IMR-90 (cell line): ENCODE data around the gene ZDHHC1. TPM values are rescaled to one million over a fixed set of nuclear protein-coding genes. Genes with fewer than 3 reads are reported as not detected.

Experiments used
- ATAC-seq: fragments of 200-7000 bp; cut with Tn5 transposase; 2 replicates; pipeline ENCODE4 v1.9.1; 2020; ENCODE audit warnings: low read depth, mild to moderate bottlenecking, moderate library complexity
- BruUV-seq: library from RNA; stranded (reverse); fragments of 400-500 nt; replicated peaks from 2 replicates; lab custom pipeline; 2021; lab: Mats Ljungman, UMichigan
- CTCF ChIA-PET: fragments of 300-600 bp; formaldehyde crosslinking; extraction: SDS; loops from one replicate; lab custom pipeline; 2021; ENCODE audit warnings: antibody characterized with exemption; lab: Yijun Ruan, JAX
- POLR2A ChIA-PET: fragments of 300-600 bp; sonication (Branson Sonifier 250); formaldehyde crosslinking; loops from one replicate; lab custom pipeline; 2022; ENCODE audit warnings: antibody characterized with exemption; ENCODE audit not compliant: unreplicated experiment; lab: Charles Lee
- DNase-seq: peaks from one replicate; pipeline ENCODE4 v3.0.0; 2013
- H2AFZ ChIP-seq: replicated peaks from 2 replicates; pipeline ENCODE3; 2013; ENCODE audit warnings: low read length, mild to moderate bottlenecking; ENCODE audit not compliant: poor library complexity
- H2AK5ac ChIP-seq: 2 replicates; pipeline ENCODE4 v1.6.1; 2013; ENCODE audit warnings: low read depth, low read length, inconsistent platforms
- H2AK9ac ChIP-seq: replicated peaks from 2 replicates; pipeline ENCODE3; 2013; ENCODE audit warnings: mild to moderate bottlenecking, low read depth, low read length, moderate library complexity; ENCODE audit not compliant: poor library complexity
- H2BK120ac ChIP-seq: 2 replicates; pipeline ENCODE4 v1.6.1; 2013; ENCODE audit warnings: low read depth, low read length, inconsistent platforms
- H2BK15ac ChIP-seq: 3 replicates; pipeline ENCODE4 v1.6.1; 2013; ENCODE audit warnings: low read depth, low read length, inconsistent platforms
- H2BK20ac ChIP-seq: 2 replicates; pipeline ENCODE4 v1.6.1; 2013; ENCODE audit warnings: low read depth, mild to moderate bottlenecking, inconsistent platforms, low read length, moderate library complexity
- H2BK5ac ChIP-seq: 2 replicates; pipeline ENCODE4 v1.6.1; 2013; ENCODE audit warnings: mild to moderate bottlenecking, low read depth, low read length, inconsistent platforms; ENCODE audit not compliant: poor library complexity, severe bottlenecking
- H3K14ac ChIP-seq: replicated peaks from 2 replicates; pipeline ENCODE4 v1.6.1; 2013; ENCODE audit warnings: low read depth, low read length, inconsistent platforms
- H3K18ac ChIP-seq: 2 replicates; pipeline ENCODE4 v1.6.1; 2013; ENCODE audit warnings: low read depth, low read length, control low read depth
- H3K23ac ChIP-seq: 2 replicates; pipeline ENCODE4 v1.6.1; 2013; ENCODE audit warnings: low read depth, low read length, inconsistent platforms
- H3K27ac ChIP-seq: 2 replicates; pipeline ENCODE4 v1.5.1; 2013; ENCODE audit warnings: mild to moderate bottlenecking, control low read depth, low read length; ENCODE audit not compliant: insufficient read depth
- H3K27me3 ChIP-seq: 2 replicates; pipeline ENCODE4 v1.6.1; 2013; ENCODE audit warnings: low read length; ENCODE audit not compliant: control insufficient read depth, insufficient read depth
- H3K36me3 ChIP-seq: 2 replicates; pipeline ENCODE4 v1.6.1; 2013; ENCODE audit warnings: low read length, mixed read lengths; ENCODE audit not compliant: control insufficient read depth, insufficient read depth
- H3K4ac ChIP-seq: 2 replicates; pipeline ENCODE4 v1.6.1; 2013; ENCODE audit warnings: low read depth, low read length, inconsistent platforms
- H3K4me1 ChIP-seq: 2 replicates; pipeline ENCODE4 v1.6.1; 2013; ENCODE audit warnings: low read length, mixed read lengths; ENCODE audit not compliant: control insufficient read depth, insufficient read depth
- H3K4me2 ChIP-seq: 2 replicates; pipeline ENCODE4 v1.6.1; 2013; ENCODE audit warnings: low read depth, mild to moderate bottlenecking, control low read depth, low read length, moderate library complexity
- H3K4me3 ChIP-seq: 2 replicates; pipeline ENCODE4 v1.5.1; 2013; ENCODE audit warnings: low read depth, mild to moderate bottlenecking, control low read depth, low read length, moderate library complexity; ENCODE audit not compliant: insufficient read depth
- H3K56ac ChIP-seq: 2 replicates; pipeline ENCODE4 v1.6.1; 2013; ENCODE audit warnings: low read length, inconsistent platforms; ENCODE audit not compliant: insufficient read depth; ENCODE audit errors: extremely low read depth
- H3K79me1 ChIP-seq, 2 experiments: 2 replicates each; pipeline ENCODE4 v1.6.1; 2013; ENCODE audit warnings: low read length in 2 of 2, inconsistent platforms in 1 of 2, low read depth in 1 of 2
- H3K9ac ChIP-seq: 2 replicates; pipeline ENCODE4 v1.6.1; 2013; ENCODE audit warnings: low read depth, low read length, control low read depth
- H3K9me1 ChIP-seq: 2 replicates; pipeline ENCODE4 v1.6.1; 2013; ENCODE audit warnings: low read length, inconsistent platforms; ENCODE audit not compliant: insufficient read depth
- H3K9me3 ChIP-seq: 2 replicates; pipeline ENCODE4 v1.6.1; 2013; ENCODE audit warnings: low read length; ENCODE audit not compliant: control insufficient read depth, insufficient read depth
- H4K20me1 ChIP-seq: 2 replicates; pipeline ENCODE4 v1.6.1; 2013; ENCODE audit warnings: low read length, inconsistent platforms; ENCODE audit not compliant: insufficient read depth
- H4K5ac ChIP-seq: 2 replicates; pipeline ENCODE4 v1.6.1; 2013; ENCODE audit warnings: mild to moderate bottlenecking, low read depth, low read length, control low read depth
- H4K8ac ChIP-seq, 2 experiments: 2 replicates each; pipeline ENCODE4 v1.6.1; 2013; ENCODE audit warnings: low read depth in 2 of 2, low read length in 2 of 2, control low read depth in 1 of 2, inconsistent platforms in 1 of 2
- H4K91ac ChIP-seq: 2 replicates; pipeline ENCODE4 v1.6.1; 2013; ENCODE audit warnings: low read depth, low read length, inconsistent platforms; ENCODE audit not compliant: insufficient read depth
- CEBPB ChIP-seq: IDR thresholded peaks from 2 replicates; pipeline ENCODE4 v1.6.1; 2012; ENCODE audit warnings: low read depth, low read length, improper control_type of control experiment
- CHD1 ChIP-seq: IDR thresholded peaks from 2 replicates; pipeline ENCODE4 v1.6.1; 2012; ENCODE audit warnings: low read depth, low read length, improper control_type of control experiment
- FOS ChIP-seq: fragments of 150-350 bp; IDR thresholded peaks from 2 replicates; pipeline ENCODE4 v1.6.1; 2016; ENCODE audit warnings: low read depth, low read length
- MAFK ChIP-seq: IDR thresholded peaks from 2 replicates; pipeline ENCODE4 v1.6.1; 2012; ENCODE audit warnings: low read depth, low read length, improper control_type of control experiment
- MAZ ChIP-seq: IDR thresholded peaks from 2 replicates; pipeline ENCODE4 v1.6.1; 2012; ENCODE audit warnings: low read depth, mild to moderate bottlenecking, low read length, improper control_type of control experiment, moderate library complexity, borderline replicate concordance
- MXI1 ChIP-seq: IDR thresholded peaks from 2 replicates; pipeline ENCODE4 v1.6.1; 2012; ENCODE audit warnings: low read depth, mild to moderate bottlenecking, low read length, moderate library complexity, borderline replicate concordance
- NFE2L2 ChIP-seq: fragments of 150-350 bp; IDR thresholded peaks from 2 replicates; pipeline ENCODE4 v1.6.1; 2016; ENCODE audit warnings: low read depth, mild to moderate bottlenecking, low read length
- POLR2A ChIP-seq: IDR thresholded peaks from 2 replicates; pipeline ENCODE4 v1.6.1; 2012; ENCODE audit warnings: mild to moderate bottlenecking, low read depth, low read length
- RAD21 ChIP-seq: IDR thresholded peaks from 2 replicates; pipeline ENCODE4 v1.6.1; 2012; ENCODE audit warnings: low read length, improper control_type of control experiment
- RCOR1 ChIP-seq: IDR thresholded peaks from 2 replicates; pipeline ENCODE4 v1.6.1; 2012; ENCODE audit warnings: mild to moderate bottlenecking, low read length, improper control_type of control experiment; ENCODE audit not compliant: insufficient replicate concordance
- RFX5 ChIP-seq: IDR thresholded peaks from 2 replicates; pipeline ENCODE4 v1.8.0; 2012; ENCODE audit warnings: low read depth, mild to moderate bottlenecking, low read length, moderate library complexity
- SMC3 ChIP-seq: fragments of 150-350 bp; IDR thresholded peaks from 2 replicates; pipeline ENCODE4 v1.6.1; 2016; ENCODE audit warnings: low read depth, mild to moderate bottlenecking, antibody characterized with exemption, low read length, moderate library complexity
- WGBS, 2 experiments: methylation state at CpG; one replicate each; pipeline versions ENCODE4 v1.1.5 to v1.1.7; 2013; ENCODE audit warnings: missing lambda C conversion rate in 2 of 2; ENCODE audit not compliant: insufficient read length in 1 of 2; ENCODE audit errors: extremely low coverage in 2 of 2; 5-methylcytosine and 5-hydroxymethylcytosine counted together
- dilution Hi-C: fragments of 300-500 bp; cut with HindIII; formaldehyde crosslinking; loops from one replicate; pipeline ENCODE4 v1.14.3; 2018; ENCODE audit warnings: low sequenced_read_pairs; ENCODE audit not compliant: unreplicated experiment
- in situ Hi-C: fragments of 300-500 bp; cut with MboI; formaldehyde crosslinking; loops from 3 replicates; pipeline ENCODE4 v1.14.3; 2019; ENCODE audit warnings: low sequenced_read_pairs, inconsistent platforms, mixed read lengths
- intact Hi-C: fragments of 100-400 bp; cut with micrococcal nuclease; formaldehyde crosslinking; loops from 2 replicates; pipeline ENCODE4 v1.10.0; 2022
- polyA plus RNA-seq, 3 experiments: library from polyadenylated mRNA; depleted of rRNA; stranded (reverse); fragments of >200 nt; gene quantifications; 2 replicates each; pipeline ENCODE4 v1.2.3, GENCODE V29; 2012; ENCODE audit warnings: low replicate concordance in 1 of 3
- total RNA-seq: library from RNA; depleted of rRNA; stranded (reverse); fragments of >200 nt; gene quantifications from 2 replicates; pipeline ENCODE4 v1.2.3, GENCODE V29; 2012
- TF ChIP-seq, protein P1 (sequence below): conservative IDR thresholded peaks from 2 replicates; pipeline ENCODE4 v1.5.1; 2012; ENCODE audit warnings: mild to moderate bottlenecking, low read depth, low read length, improper control_type of control experiment
- TF ChIP-seq, protein P2 (sequence below): fragments of 150-350 bp; IDR thresholded peaks from 2 replicates; pipeline ENCODE4 v1.6.1; 2017; ENCODE audit warnings: mild to moderate bottlenecking, antibody characterized with exemption, low read length, low read depth
- TF ChIP-seq, protein P3 (sequence below): fragments of 150-350 bp; IDR thresholded peaks from 2 replicates; pipeline ENCODE4 v1.6.1; 2016; ENCODE audit warnings: low read depth, mild to moderate bottlenecking, low read length, moderate library complexity, borderline replicate concordance

The ZDHHC1 gene
- total and polyA plus RNA-seq, 2 of the 4 experiments (the other 2 are of a cell fraction), result 2.0 to 5.9 TPM

DNA sequence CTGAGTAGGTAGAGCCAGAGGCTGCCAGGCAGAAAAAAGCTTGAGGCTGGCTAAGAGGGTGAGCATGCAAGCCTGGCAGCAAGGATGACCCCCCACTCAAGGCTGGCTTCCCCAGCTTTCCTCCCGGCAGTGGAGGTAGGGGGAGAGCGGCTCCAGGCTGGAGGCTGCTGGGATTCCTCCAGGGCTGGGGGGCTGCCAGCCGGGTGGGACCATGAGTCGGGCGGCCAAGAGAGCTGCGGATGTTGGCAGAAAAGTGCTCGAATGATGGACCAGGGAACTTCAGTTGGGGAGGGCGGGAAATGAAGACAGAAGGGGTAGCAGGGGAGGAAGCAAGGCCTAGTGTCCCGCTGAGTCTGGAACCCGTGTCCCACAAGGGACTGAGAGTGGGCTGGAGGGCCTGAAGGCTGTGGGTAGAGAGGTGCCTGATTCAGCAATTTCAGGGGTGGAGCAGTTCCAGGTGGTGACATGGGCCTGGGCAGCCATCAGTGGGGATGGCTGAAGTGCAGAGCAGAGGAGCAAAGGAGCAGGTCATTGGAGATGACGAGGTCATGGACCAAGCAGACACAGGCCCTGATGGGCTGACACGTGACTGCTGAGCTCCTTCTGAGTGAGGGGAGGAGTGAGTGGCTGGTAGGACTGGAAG lies 34.9 kb upstream of the ZDHHC1 start:
- Histone ChIP-seq H3K4ac (no peak overlapping the region), H2AK9ac (no peak overlapping the region), H3K23ac (no peak overlapping the region), H3K27ac (no peak overlapping the region), H3K4me3 (no peak overlapping the region), H3K18ac (no peak overlapping the region), H3K14ac (no peak overlapping the region), H2BK5ac (no peak overlapping the region), H3K9ac (no peak overlapping the region), H4K20me1 (peaks cover 58% of the 10 kb centered on the region), H4K8ac (no peak overlapping the region), H2AK5ac (no peak overlapping the region), H3K56ac (no peak overlapping the region), H3K9me3 (no peaks in the 10 kb centered on the region), H2AFZ (no peak overlapping the region), H4K91ac (no peak overlapping the region), H3K9me1 (peaks cover 11% of the 10 kb centered on the region; the same call in 1 of the 2 replicates), H2BK20ac (no peak overlapping the region), H3K4me1 (peaks cover 23% of the 10 kb centered on the region), H3K36me3 (peaks cover 17% of the 10 kb centered on the region; the same call in 1 of the 2 replicates), H3K4me2 (no peak overlapping the region), H3K79me1 (peaks cover 11 to 51% of the 10 kb centered on the region in 2 experiments), H3K27me3 (no peaks in the 10 kb centered on the region), H4K5ac (no peak overlapping the region), H2BK120ac (no peak overlapping the region), H2BK15ac (no peak overlapping the region)
- intact Hi-C loops (no loop called here), dilution Hi-C loops (no loop called here), in situ Hi-C loops (loop anchor here (10.0 kb wide), 2 partner anchors 196 to 486 kb away; partner anchors contain the start of gene CES3)
- CTCF ChIA-PET, result no interaction called here
- POLR2A ChIA-PET, result no interaction called here
- BruUV-seq, result no TSS peak
- ATAC-seq (no peak), DNase-seq (no peak)
- TF ChIP-seq RAD21 (no peak), RFX5 (no peak), NFE2L2 (no peak), FOS (no peak), MAZ (no peak), SMC3 (no peak), RCOR1 (no peak), CHD1 (no peak), MXI1 (no peak), CEBPB (no peak), POLR2A (no peak), MAFK (no peak)
- TF ChIP-seq, protein P1, sequence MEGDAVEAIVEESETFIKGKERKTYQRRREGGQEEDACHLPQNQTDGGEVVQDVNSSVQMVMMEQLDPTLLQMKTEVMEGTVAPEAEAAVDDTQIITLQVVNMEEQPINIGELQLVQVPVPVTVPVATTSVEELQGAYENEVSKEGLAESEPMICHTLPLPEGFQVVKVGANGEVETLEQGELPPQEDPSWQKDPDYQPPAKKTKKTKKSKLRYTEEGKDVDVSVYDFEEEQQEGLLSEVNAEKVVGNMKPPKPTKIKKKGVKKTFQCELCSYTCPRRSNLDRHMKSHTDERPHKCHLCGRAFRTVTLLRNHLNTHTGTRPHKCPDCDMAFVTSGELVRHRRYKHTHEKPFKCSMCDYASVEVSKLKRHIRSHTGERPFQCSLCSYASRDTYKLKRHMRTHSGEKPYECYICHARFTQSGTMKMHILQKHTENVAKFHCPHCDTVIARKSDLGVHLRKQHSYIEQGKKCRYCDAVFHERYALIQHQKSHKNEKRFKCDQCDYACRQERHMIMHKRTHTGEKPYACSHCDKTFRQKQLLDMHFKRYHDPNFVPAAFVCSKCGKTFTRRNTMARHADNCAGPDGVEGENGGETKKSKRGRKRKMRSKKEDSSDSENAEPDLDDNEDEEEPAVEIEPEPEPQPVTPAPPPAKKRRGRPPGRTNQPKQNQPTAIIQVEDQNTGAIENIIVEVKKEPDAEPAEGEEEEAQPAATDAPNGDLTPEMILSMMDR, result no peak
- TF ChIP-seq, protein P2, sequence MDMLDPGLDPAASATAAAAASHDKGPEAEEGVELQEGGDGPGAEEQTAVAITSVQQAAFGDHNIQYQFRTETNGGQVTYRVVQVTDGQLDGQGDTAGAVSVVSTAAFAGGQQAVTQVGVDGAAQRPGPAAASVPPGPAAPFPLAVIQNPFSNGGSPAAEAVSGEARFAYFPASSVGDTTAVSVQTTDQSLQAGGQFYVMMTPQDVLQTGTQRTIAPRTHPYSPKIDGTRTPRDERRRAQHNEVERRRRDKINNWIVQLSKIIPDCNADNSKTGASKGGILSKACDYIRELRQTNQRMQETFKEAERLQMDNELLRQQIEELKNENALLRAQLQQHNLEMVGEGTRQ, result no peak
- TF ChIP-seq, protein P3, sequence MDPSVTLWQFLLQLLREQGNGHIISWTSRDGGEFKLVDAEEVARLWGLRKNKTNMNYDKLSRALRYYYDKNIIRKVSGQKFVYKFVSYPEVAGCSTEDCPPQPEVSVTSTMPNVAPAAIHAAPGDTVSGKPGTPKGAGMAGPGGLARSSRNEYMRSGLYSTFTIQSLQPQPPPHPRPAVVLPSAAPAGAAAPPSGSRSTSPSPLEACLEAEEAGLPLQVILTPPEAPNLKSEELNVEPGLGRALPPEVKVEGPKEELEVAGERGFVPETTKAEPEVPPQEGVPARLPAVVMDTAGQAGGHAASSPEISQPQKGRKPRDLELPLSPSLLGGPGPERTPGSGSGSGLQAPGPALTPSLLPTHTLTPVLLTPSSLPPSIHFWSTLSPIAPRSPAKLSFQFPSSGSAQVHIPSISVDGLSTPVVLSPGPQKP, result no peak
- WGBS, 2 experiments, result 100% methylated on average over 1 of the region's 12 CpGs; no CpG with 5 or more reads in 1 of the 2 experiments
